GM12878 (cell line): ENCODE data around the gene CHD5. TPM values are rescaled to one million over a fixed set of nuclear protein-coding genes. Genes with fewer than 3 reads are reported as not detected.
A peak's percentile ranks its signal among the peaks of the same experiment; 100 is the strongest.

ENCODE experiments used
- ATAC-seq: fragments of 200-7000 bp; cut with Tn5 transposase; 3 replicates; pipeline ENCODE4 v1.9.1; 2020; ENCODE audit warnings: mild to moderate bottlenecking, moderate library complexity
- BruUV-seq: library from RNA; stranded (reverse); fragments of 400-500 nt; replicated peaks from 2 replicates; lab custom pipeline; 2021; lab: Mats Ljungman, UMichigan
- CTCF ChIA-PET: fragments of 300-600 bp; sonication (Branson Sonifier 250); formaldehyde crosslinking; extraction: SDS; loops from one replicate; lab custom pipeline; 2021; ENCODE audit warnings: inconsistent platforms; lab: Yijun Ruan, JAX
- POLR2A ChIA-PET: fragments of 350-600 bp; formaldehyde crosslinking; extraction: SDS; loops from one replicate; lab custom pipeline; 2021; ENCODE audit warnings: inconsistent platforms; lab: Charles Lee
- RAD21 ChIA-PET: fragments of 300-600 bp; sonication (Branson Sonifier 250); formaldehyde crosslinking; loops from one replicate; lab custom pipeline; 2023; ENCODE audit warnings: antibody characterized with exemption; ENCODE audit not compliant: unreplicated experiment; lab: Charles Lee
- SMC1A ChIA-PET: fragments of 300-600 bp; sonication (Branson Sonifier 250); formaldehyde crosslinking; loops from one replicate; lab custom pipeline; 2023; ENCODE audit not compliant: unreplicated experiment, uncharacterized antibody; lab: Charles Lee
- DNase-seq: peaks from one replicate; pipeline ENCODE4 v3.0.0-alpha.2; 2011; ENCODE audit warnings: low read depth, low spot score
- FAIRE-seq: peaks from 3 replicates; lab custom pipeline; 2011; peaks lifted over from hg19 to GRCh38; lab: Jason Lieb, UNC
- H2AFZ ChIP-seq: 2 replicates; pipeline ENCODE4 v1.6.0; 2011; ENCODE audit warnings: low read depth, low read length, control low read depth; ENCODE audit not compliant: control insufficient read depth
- H3K27ac ChIP-seq: 2 replicates; pipeline ENCODE4 v1.5.1; 2011; ENCODE audit warnings: control low read depth; ENCODE audit not compliant: control insufficient read depth, insufficient read depth
- H3K27me3 ChIP-seq, 2 experiments: replicated peaks in 1 of 2; 2 replicates each; pipeline versions ENCODE4 v1.6.0 to v1.6.1; 2011; ENCODE audit warnings: low read length in 1 of 2; ENCODE audit not compliant: control insufficient read depth in 2 of 2, insufficient read depth in 2 of 2
- H3K36me3 ChIP-seq, 2 experiments: 2 replicates each; pipeline ENCODE4 v1.5.1; 2011; ENCODE audit warnings: low read length in 1 of 2; ENCODE audit not compliant: control insufficient read depth in 2 of 2, insufficient read depth in 2 of 2
- H3K4me1 ChIP-seq: 2 replicates; pipeline ENCODE4 v1.6.1; 2011; ENCODE audit warnings: mild to moderate bottlenecking, low read length, moderate library complexity, mixed read lengths; ENCODE audit not compliant: control insufficient read depth, insufficient read depth
- H3K4me2 ChIP-seq: 2 replicates; pipeline ENCODE4 v1.6.0; 2011; ENCODE audit warnings: control low read depth; ENCODE audit not compliant: control insufficient read depth, insufficient read depth
- H3K4me3 ChIP-seq: fragments of 200-600 bp; sonication (generic); 2 replicates; pipeline ENCODE4 v1.5.1; 2016
- H3K79me2 ChIP-seq: 2 replicates; pipeline ENCODE4 v1.6.0; 2011; ENCODE audit warnings: low read length; ENCODE audit not compliant: control insufficient read depth, insufficient read depth
- H3K9ac ChIP-seq: 2 replicates; pipeline ENCODE4 v1.8.0; 2011; ENCODE audit warnings: low read length, control low read depth, mixed read lengths; ENCODE audit not compliant: control insufficient read depth, insufficient read depth
- H3K9me3 ChIP-seq: replicated peaks from 3 replicates; pipeline ENCODE4 v1.5.1; 2011; ENCODE audit warnings: mild to moderate bottlenecking, low read length; ENCODE audit not compliant: control insufficient read depth, insufficient read depth
- H4K20me1 ChIP-seq: 2 replicates; pipeline ENCODE4 v1.6.0; 2011; ENCODE audit not compliant: control insufficient read depth, insufficient read depth
- ATF7 ChIP-seq: fragments of 450-650 bp; IDR thresholded peaks from 2 replicates; pipeline ENCODE4 v1.6.1; 2016; ENCODE audit warnings: low read depth, mild to moderate bottlenecking
- BMI1 ChIP-seq: fragments of 450-650 bp; IDR thresholded peaks from 2 replicates; pipeline ENCODE4 v1.6.1; 2016; ENCODE audit warnings: mild to moderate bottlenecking, moderate library complexity, borderline replicate concordance
- HSF1 ChIP-seq: fragments of 150-350 bp; IDR thresholded peaks from 2 replicates; pipeline ENCODE4 v1.6.1; 2014; ENCODE audit warnings: mild to moderate bottlenecking, low read depth, low read length
- KDM1A ChIP-seq: fragments of 200-600 bp; sonication (generic); IDR thresholded peaks from 2 replicates; pipeline ENCODE4 v1.6.1; 2016; ENCODE audit warnings: borderline replicate concordance
- NR2C1 ChIP-seq: fragments of 450-650 bp; IDR thresholded peaks from 2 replicates; pipeline ENCODE4 v1.6.1; 2017; ENCODE audit warnings: antibody characterized with exemption, mild to moderate bottlenecking, moderate library complexity
- PAX5 ChIP-seq: IDR thresholded peaks from 2 replicates; pipeline ENCODE4 v1.6.1; 2011; ENCODE audit warnings: low read depth, low read length, borderline replicate concordance
- RBBP5 ChIP-seq: fragments of 200-600 bp; sonication (generic); conservative IDR thresholded peaks from 2 replicates; pipeline ENCODE4 v1.6.1; 2016
- TARDBP ChIP-seq: IDR thresholded peaks from 2 replicates; pipeline ENCODE4 v1.6.1; 2016; ENCODE audit warnings: borderline replicate concordance
- ZNF622 ChIP-seq: fragments of 450-650 bp; IDR thresholded peaks from 2 replicates; pipeline ENCODE4 v1.6.1; 2017; ENCODE audit warnings: mild to moderate bottlenecking, inconsistent platforms
- WGBS: methylation state at CpG from one replicate; pipeline ENCODE4 v1.1.6; 2016; ENCODE audit warnings: low lambda C conversion rate; ENCODE audit not compliant: insufficient replicate concordance, insufficient coverage; ENCODE audit errors: missing lambda C conversion rate; 5-methylcytosine and 5-hydroxymethylcytosine counted together
- in situ Hi-C: fragments of 300-500 bp; cut with MboI; formaldehyde crosslinking; loops from 9 replicates; pipeline ENCODE4 v1.14.3; 2018; ENCODE audit warnings: mixed read lengths
- intact Hi-C: fragments of 100-400 bp; cut with micrococcal nuclease; formaldehyde crosslinking; loops from one replicate; pipeline ENCODE4 v1.14.2; 2022; ENCODE audit not compliant: unreplicated experiment
- polyA plus RNA-seq, 11 experiments: library from polyadenylated mRNA; depleted of rRNA in 4 of 11; unstranded in 6 of 11; stranded (reverse) in 5 of 11; fragments of >200 nt; fragmentation: Nextera tagmentation in 4 of 11; fragmentation: Illumina TruSeq in 1 of 11; extraction: Ambion mirVana in 4 of 11; extraction: Trizol in 1 of 11; gene quantifications; 1 replicate in 1 of 11; 2 replicates in 10 of 11; pipeline versions ENCODE4 v1.2.1 to v1.2.3, GENCODE V29; 2011 to 2016; ENCODE audit warnings: inconsistent platforms in 2 of 11, missing spikeins in 2 of 11, low read depth in 1 of 11
- total RNA-seq, 4 experiments: library from RNA; depleted of rRNA in 3 of 4; stranded (reverse); fragments of >200 nt in 3 of 4; fragmentation: Illumina TruSeq in 1 of 4; extraction: Trizol in 1 of 4; gene quantifications; 2 replicates each; pipeline versions ENCODE4 v1.2.1 to v1.2.3, GENCODE V29; 2013 to 2021
- TF ChIP-seq, protein P1 (sequence below), 3 experiments: IDR thresholded peaks in 2 of 3; conservative IDR thresholded peaks in 1 of 3; 2 replicates each; pipeline ENCODE4 v1.5.1; 2011; ENCODE audit warnings: low read depth in 3 of 3, low read length in 3 of 3, mild to moderate bottlenecking in 3 of 3, control low read depth in 2 of 3, moderate library complexity in 2 of 3, inconsistent platforms in 1 of 3, mixed read lengths in 1 of 3; ENCODE audit not compliant: control insufficient read depth in 2 of 3, insufficient read depth in 1 of 3; ENCODE audit errors: extremely low read depth in 1 of 3
- TF ChIP-seq, protein P2 (sequence below): fragments of 450-650 bp; IDR thresholded peaks from 2 replicates; pipeline ENCODE4 v1.6.1; 2017; ENCODE audit warnings: mild to moderate bottlenecking, moderate library complexity

Gene CHD5
- total and polyA plus RNA-seq, 10 of the 15 experiments (the other 5 are each of a cell fraction or from before 2014, with no cell fraction given), result 0.03 to 0.49 (median 0.13) TPM; not detected in 3

DNA sequence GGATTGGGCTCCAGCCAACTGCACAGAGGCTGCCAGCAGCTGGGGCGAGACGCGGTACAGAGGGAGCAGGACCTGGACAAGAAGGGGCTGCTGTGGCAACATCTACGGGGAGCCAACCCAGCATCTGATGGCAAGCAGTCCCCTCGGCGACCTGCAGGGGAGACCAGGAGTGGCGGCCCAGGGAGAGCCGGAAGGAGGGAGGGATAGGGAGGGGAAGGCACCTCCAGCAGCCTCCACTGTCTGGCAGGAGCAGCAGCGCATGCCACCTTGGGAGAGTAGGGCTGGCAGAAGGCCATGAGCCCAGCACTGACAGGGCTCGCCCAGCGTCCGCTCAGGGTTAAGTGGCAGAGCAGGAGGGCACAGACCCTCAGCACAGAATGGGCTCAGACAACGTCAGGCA, 17.3 kb downstream of the CHD5 start:
- TF ChIP-seq RBBP5, result no peak
- TF ChIP-seq, protein P1, sequence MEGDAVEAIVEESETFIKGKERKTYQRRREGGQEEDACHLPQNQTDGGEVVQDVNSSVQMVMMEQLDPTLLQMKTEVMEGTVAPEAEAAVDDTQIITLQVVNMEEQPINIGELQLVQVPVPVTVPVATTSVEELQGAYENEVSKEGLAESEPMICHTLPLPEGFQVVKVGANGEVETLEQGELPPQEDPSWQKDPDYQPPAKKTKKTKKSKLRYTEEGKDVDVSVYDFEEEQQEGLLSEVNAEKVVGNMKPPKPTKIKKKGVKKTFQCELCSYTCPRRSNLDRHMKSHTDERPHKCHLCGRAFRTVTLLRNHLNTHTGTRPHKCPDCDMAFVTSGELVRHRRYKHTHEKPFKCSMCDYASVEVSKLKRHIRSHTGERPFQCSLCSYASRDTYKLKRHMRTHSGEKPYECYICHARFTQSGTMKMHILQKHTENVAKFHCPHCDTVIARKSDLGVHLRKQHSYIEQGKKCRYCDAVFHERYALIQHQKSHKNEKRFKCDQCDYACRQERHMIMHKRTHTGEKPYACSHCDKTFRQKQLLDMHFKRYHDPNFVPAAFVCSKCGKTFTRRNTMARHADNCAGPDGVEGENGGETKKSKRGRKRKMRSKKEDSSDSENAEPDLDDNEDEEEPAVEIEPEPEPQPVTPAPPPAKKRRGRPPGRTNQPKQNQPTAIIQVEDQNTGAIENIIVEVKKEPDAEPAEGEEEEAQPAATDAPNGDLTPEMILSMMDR (IDR thresholded peaks at IDR 0.05 in 2 of 3, conservative IDR thresholded peaks at IDR 0.05 in 1 of 3; ENCODE audit: control insufficient read depth in 2 of 3, extremely low read depth in 1 of 3, insufficient read depth in 1 of 3, low read depth in 3 of 3, low read length in 3 of 3), result peak in 1 of 3 experiments; percentile 15; a peak in 1 of 6 replicates

GRCh38 chr1:6162341-6162740, 17.8 kb downstream of the CHD5 start:
- ChIA-PET CTCF (no interaction called here), RAD21 (no interaction called here), SMC1A (no interaction called here), POLR2A (no interaction called here)
- no peak overlapping the region for H2AFZ ChIP-seq
- intact Hi-C loops, result no loop called here
- DNase-seq, result no peak
- no peak overlapping the region for H3K4me2 ChIP-seq
- no peaks in the 10 kb centered on the region for H3K9me3 ChIP-seq
- no peak overlapping the region for H3K4me3 ChIP-seq
- H4K20me1 ChIP-seq, result no peaks in the 10 kb centered on the region
- no peaks in the 10 kb centered on the region for H3K79me2 ChIP-seq
- no TSS peak for BruUV-seq
- H3K27me3 ChIP-seq, result no peaks in the 10 kb centered on the region; a peak in 2 of 4 replicates
- H3K36me3 ChIP-seq, result no peaks in the 10 kb centered on the region
- in situ Hi-C loops, result no loop called here
- no peak overlapping the region for H3K9ac ChIP-seq
- no peak overlapping the region for H3K27ac ChIP-seq
- no peak for FAIRE-seq
- no peaks in the 10 kb centered on the region for H3K4me1 ChIP-seq
- ATAC-seq, result no peak
- WGBS, result 42% methylated on average over 7 of the region's 7 CpGs
- TF ChIP-seq, protein P2, sequence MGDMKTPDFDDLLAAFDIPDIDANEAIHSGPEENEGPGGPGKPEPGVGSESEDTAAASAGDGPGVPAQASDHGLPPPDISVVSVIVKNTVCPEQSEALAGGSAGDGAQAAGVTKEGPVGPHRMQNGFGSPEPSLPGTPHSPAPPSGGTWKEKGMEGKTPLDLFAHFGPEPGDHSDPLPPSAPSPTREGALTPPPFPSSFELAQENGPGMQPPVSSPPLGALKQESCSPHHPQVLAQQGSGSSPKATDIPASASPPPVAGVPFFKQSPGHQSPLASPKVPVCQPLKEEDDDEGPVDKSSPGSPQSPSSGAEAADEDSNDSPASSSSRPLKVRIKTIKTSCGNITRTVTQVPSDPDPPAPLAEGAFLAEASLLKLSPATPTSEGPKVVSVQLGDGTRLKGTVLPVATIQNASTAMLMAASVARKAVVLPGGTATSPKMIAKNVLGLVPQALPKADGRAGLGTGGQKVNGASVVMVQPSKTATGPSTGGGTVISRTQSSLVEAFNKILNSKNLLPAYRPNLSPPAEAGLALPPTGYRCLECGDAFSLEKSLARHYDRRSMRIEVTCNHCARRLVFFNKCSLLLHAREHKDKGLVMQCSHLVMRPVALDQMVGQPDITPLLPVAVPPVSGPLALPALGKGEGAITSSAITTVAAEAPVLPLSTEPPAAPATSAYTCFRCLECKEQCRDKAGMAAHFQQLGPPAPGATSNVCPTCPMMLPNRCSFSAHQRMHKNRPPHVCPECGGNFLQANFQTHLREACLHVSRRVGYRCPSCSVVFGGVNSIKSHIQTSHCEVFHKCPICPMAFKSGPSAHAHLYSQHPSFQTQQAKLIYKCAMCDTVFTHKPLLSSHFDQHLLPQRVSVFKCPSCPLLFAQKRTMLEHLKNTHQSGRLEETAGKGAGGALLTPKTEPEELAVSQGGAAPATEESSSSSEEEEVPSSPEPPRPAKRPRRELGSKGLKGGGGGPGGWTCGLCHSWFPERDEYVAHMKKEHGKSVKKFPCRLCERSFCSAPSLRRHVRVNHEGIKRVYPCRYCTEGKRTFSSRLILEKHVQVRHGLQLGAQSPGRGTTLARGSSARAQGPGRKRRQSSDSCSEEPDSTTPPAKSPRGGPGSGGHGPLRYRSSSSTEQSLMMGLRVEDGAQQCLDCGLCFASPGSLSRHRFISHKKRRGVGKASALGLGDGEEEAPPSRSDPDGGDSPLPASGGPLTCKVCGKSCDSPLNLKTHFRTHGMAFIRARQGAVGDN, result no peak
- no peak for TF ChIP-seq HSF1
- TF ChIP-seq PAX5, result no peak
- TF ChIP-seq NR2C1, result no peak
- no peak for TF ChIP-seq ZNF622
- no peak for TF ChIP-seq BMI1
- TF ChIP-seq TARDBP, result no peak
- no peak for TF ChIP-seq KDM1A
- no peak for TF ChIP-seq ATF7

More for the DNA sequence above, 17.3 kb downstream of the CHD5 start:
- in situ Hi-C loops (no loop called here), intact Hi-C loops (no loop called here)
- ChIA-PET RAD21 (no interaction called here), POLR2A (no interaction called here), SMC1A (no interaction called here), CTCF (no interaction called here)
- WGBS, result 32% methylated on average over 12 of the region's 13 CpGs
- Histone ChIP-seq H3K36me3 (no peaks in the 10 kb centered on the region), H4K20me1 (no peaks in the 10 kb centered on the region), H3K4me1 (no peaks in the 10 kb centered on the region), H3K27me3 (no peaks in the 10 kb centered on the region; a peak in 2 of 4 replicates), H3K9ac (no peak overlapping the region), H3K4me3 (no peak overlapping the region), H3K4me2 (no peak overlapping the region), H3K79me2 (no peaks in the 10 kb centered on the region), H3K27ac (no peak overlapping the region), H2AFZ (no peak overlapping the region), H3K9me3 (no peaks in the 10 kb centered on the region)
- no peak for DNase-seq
- no TSS peak for BruUV-seq
- FAIRE-seq, result no peak
- ATAC-seq, result peak; percentile 63
